ENCODE measurements around the gene PSD4.
A peak's percentile ranks its signal among the peaks of the same experiment; 100 is the strongest.

The PSD4 gene

GRCh38 chr2:113225263-113226259 lies 51.8 kb downstream of the PSD4 start:
- DNase-seq = no peak

- DNase-seq = no peak
Observed at GRCh38 chr2:113226462-113226861, 52.7 kb downstream of the PSD4 start.

- DNase-seq = no peak
Observed at GRCh38 chr2:113227290-113227689, 53.5 kb downstream of the PSD4 start.

GRCh38 chr2:113227698-113228097 lies 53.9 kb downstream of the PSD4 start:
- no peak for DNase-seq

- no peak for DNase-seq
Observed at GRCh38 chr2:113228351-113228750, 54.6 kb downstream of the PSD4 start.

GRCh38 chr2:113228991-113229716 lies 55.4 kb downstream of the PSD4 start:
- no peak for DNase-seq

- no peak for DNase-seq
Observed at GRCh38 chr2:113229795-113230194, 56.0 kb downstream of the PSD4 start.

GRCh38 chr2:113230531-113230930 lies 56.8 kb downstream of the PSD4 start:
- no peak for DNase-seq

- DNase-seq = no peak
Observed at GRCh38 chr2:113231064-113231463, 57.3 kb downstream of the PSD4 start.

- no peak for DNase-seq
Observed at GRCh38 chr2:113232123-113232522, 58.4 kb downstream of the PSD4 start.

- DNase-seq = no peak
Observed at GRCh38 chr2:113232740-113233139, 59.0 kb downstream of the PSD4 start.

- DNase-seq = no peak
Observed at GRCh38 chr2:113233593-113234550, 60.1 kb downstream of the PSD4 start.

- DNase-seq = no peak
Observed at GRCh38 chr2:113234721-113235346, 61.1 kb downstream of the PSD4 start.

GRCh38 chr2:113235347-113236226 lies 61.8 kb downstream of the PSD4 start:
- peak; percentile 59 to 68 for DNase-seq

- no peak for DNase-seq
Observed at GRCh38 chr2:113236367-113237159, 62.8 kb downstream of the PSD4 start.

- DNase-seq = no peak
Observed at GRCh38 chr2:113237604-113238160, 63.9 kb downstream of the PSD4 start.

GRCh38 chr2:113238871-113239839 lies 65.4 kb downstream of the PSD4 start:
- no peak for DNase-seq

- peak in 1 of 2 experiments; percentile 16 for DNase-seq
Observed at GRCh38 chr2:113240150-113240914, 66.6 kb downstream of the PSD4 start.
